ENCODE measurements around the gene MROH2B. TPM values are rescaled to one million over a fixed set of nuclear protein-coding genes. Genes with fewer than 3 reads are reported as not detected.

The MROH2B gene
- total and polyA plus RNA-seq, 2 donors (not counting 3 experiments of a cell fraction or from before 2014, with no cell fraction given) = not detected

- FAIRE-seq = no peak
These were observed 60.6 kb downstream of the MROH2B start for GRCh38 chr5:41010572-41010971.

More at GRCh38 chr5:41010572-41010971, 60.6 kb downstream of the MROH2B start:
- Histone ChIP-seq H3K9me1 (replicated peaks; ENCODE audit: control insufficient read depth, extremely low read depth, insufficient read depth, low read length) (no peaks in the 10 kb centered on the region), H3K4me3 (replicated peaks in 1 of 3; ENCODE audit: insufficient read depth in 1 of 3, low read depth in 1 of 3, low read length in 3 of 3) (no peak overlapping the region), H3K9me3 (replicated peaks; ENCODE audit: control insufficient read depth, insufficient read depth, low read length) (no peaks in the 10 kb centered on the region), H3K9ac (replicated peaks; ENCODE audit: extremely low read depth, insufficient read depth, low read length) (no peak overlapping the region), H4K20me1 (replicated peaks; ENCODE audit: control insufficient read depth, extremely low read depth, insufficient read depth, low read length) (no peaks in the 10 kb centered on the region), H3K27ac (ENCODE audit: insufficient read depth, low read depth, low read length) (no peak overlapping the region), H3K4me1 (ENCODE audit: control insufficient read depth, extremely low read depth, insufficient read depth, low read length) (no peaks in the 10 kb centered on the region), H3K79me2 (ENCODE audit: control insufficient read depth, insufficient read depth, low read length) (no peaks in the 10 kb centered on the region), H2AFZ (ENCODE audit: low read depth, low read length) (no peak overlapping the region), H3K4me2 (ENCODE audit: insufficient read depth, low read length) (no peak overlapping the region), H3K27me3 (ENCODE audit: control insufficient read depth in 2 of 2, insufficient read depth in 2 of 2, low read length in 2 of 2) (peaks cover 0 to 1% of the 10 kb centered on the region in 2 experiments), H3K36me3 (ENCODE audit: control insufficient read depth in 2 of 2, extremely low read depth in 1 of 2, insufficient read depth in 2 of 2, low read length in 2 of 2) (no peaks in the 10 kb centered on the region)
- no peak for DNase-seq (ENCODE audit: low read depth, low spot score)
- POLR2A ChIA-PET = no interaction called here
- intact Hi-C loops (cut with micrococcal nuclease) (no loop called here), dilution Hi-C loops (cut with MboI; ENCODE audit: extremely low pct_ligation_motif_present, low sequenced_read_pairs) (no loop called here)
- TF ChIP-seq JUN (IDR thresholded peaks at IDR 0.05; ENCODE audit: borderline replicate concordance, insufficient read depth, insufficient read length, low read depth) (no peak), FOS (IDR thresholded peaks at IDR 0.05; ENCODE audit: borderline replicate concordance, insufficient read depth, low read length) (no peak), MYC (IDR thresholded peaks at IDR 0.05; ENCODE audit: low read depth, low read length) (no peak), MAX (IDR thresholded peaks at IDR 0.05; ENCODE audit: insufficient read depth, insufficient read length) (no peak), POLR2A (IDR thresholded peaks at IDR 0.05; ENCODE audit: low read depth, low read length) (no peak), CTCF (IDR thresholded peaks at IDR 0.05; ENCODE audit: extremely low read depth in 1 of 2, insufficient read depth in 1 of 2, low read depth in 1 of 2, low read length in 2 of 2) (no peak), POLR2AphosphoS5 (IDR thresholded peaks at IDR 0.05; ENCODE audit: insufficient read depth, low read depth, low read length) (no peak), EZH2 (IDR thresholded peaks at IDR 0.05; ENCODE audit: borderline replicate concordance, low read depth, low read length, severe bottlenecking) (no peak), GATA2 (IDR thresholded peaks at IDR 0.05; ENCODE audit: insufficient read depth, insufficient read length, low read depth, low read length) (no peak)
- BruUV-seq (replicated peaks) = no TSS peak
- CTCF ChIA-PET = no interaction called here
